Nephron progenitor cell (in vitro differentiated cells): Measurements from ENCODE around the gene COL5A1.

Experiments used
- DNase-seq: peaks from one replicate; pipeline ENCODE4 v3.0.0; 2021
- H3K27ac Mint-ChIP-seq: 2 replicates; pipeline ENCODE4 v1.8.0; 2021; ENCODE audit warnings: mild to moderate bottlenecking, moderate library complexity, mixed read lengths
- H3K27me3 Mint-ChIP-seq: 2 replicates; pipeline ENCODE4 v1.8.0; 2021; ENCODE audit warnings: mild to moderate bottlenecking, low read depth, mixed read lengths; ENCODE audit not compliant: poor library complexity
- H3K36me3 Mint-ChIP-seq: 2 replicates; pipeline ENCODE4 v1.8.0; 2021; ENCODE audit warnings: low read depth, mixed read lengths
- H3K4me1 Mint-ChIP-seq: 2 replicates; pipeline ENCODE4 v1.8.0; 2021; ENCODE audit warnings: mixed read lengths
- H3K4me3 Mint-ChIP-seq: 2 replicates; pipeline ENCODE4 v1.8.0; 2021; ENCODE audit warnings: mild to moderate bottlenecking, moderate library complexity, mixed read lengths
- H3K9me3 Mint-ChIP-seq: 2 replicates; pipeline ENCODE4 v1.8.0; 2021; ENCODE audit warnings: mild to moderate bottlenecking, moderate library complexity, mixed read lengths
- CTCF ChIP-seq: fragments of 200-600 bp; sonication (generic); IDR thresholded peaks from 2 replicates; pipeline ENCODE4 v1.5.0; 2021; ENCODE audit warnings: antibody characterized with exemption

The COL5A1 gene

GRCh38 chr9:134623258-134624066, 18.1 kb upstream of the COL5A1 start:
- peaks cover 61% of the 10 kb centered on the region for H3K4me1 Mint-ChIP-seq
- no peak for TF ChIP-seq CTCF
- H3K36me3 Mint-ChIP-seq, result no peaks in the 10 kb centered on the region
- H3K4me3 Mint-ChIP-seq, result no peak overlapping the region
- no peak overlapping the region for H3K27ac Mint-ChIP-seq
- no peaks in the 10 kb centered on the region for H3K9me3 Mint-ChIP-seq
- peaks cover 9% of the 10 kb centered on the region for H3K27me3 Mint-ChIP-seq
- no peak for DNase-seq

- no peaks in the 10 kb centered on the region for H3K36me3 Mint-ChIP-seq
- no peak overlapping the region for H3K27ac Mint-ChIP-seq
- DNase-seq, result no peak
- peaks cover 67% of the 10 kb centered on the region for H3K4me1 Mint-ChIP-seq
- H3K27me3 Mint-ChIP-seq, result peaks cover 7% of the 10 kb centered on the region
- no peak overlapping the region for H3K4me3 Mint-ChIP-seq
- H3K9me3 Mint-ChIP-seq, result no peaks in the 10 kb centered on the region
- TF ChIP-seq CTCF, result no peak
Observed at GRCh38 chr9:134624137-134624591, 17.4 kb upstream of the COL5A1 start.

- Mint-ChIP-seq H3K27ac (no peak overlapping the region), H3K9me3 (no peaks in the 10 kb centered on the region), H3K36me3 (no peaks in the 10 kb centered on the region), H3K27me3 (peaks cover 7% of the 10 kb centered on the region), H3K4me3 (no peak overlapping the region), H3K4me1 (peaks cover 69% of the 10 kb centered on the region)
- DNase-seq, result no peak
- TF ChIP-seq CTCF, result no peak
Observed at GRCh38 chr9:134624621-134625181, 16.9 kb upstream of the COL5A1 start.

- TF ChIP-seq CTCF, result no peak
- Mint-ChIP-seq H3K9me3 (no peaks in the 10 kb centered on the region), H3K4me1 (peaks cover 71% of the 10 kb centered on the region), H3K27ac (peak overlapping the region; percentile 60), H3K4me3 (no peak overlapping the region), H3K27me3 (peaks cover 7% of the 10 kb centered on the region), H3K36me3 (no peaks in the 10 kb centered on the region)
- no peak for DNase-seq
Observed at GRCh38 chr9:134625361-134626068, 16.1 kb upstream of the COL5A1 start.

GRCh38 chr9:134626069-134626423, 15.6 kb upstream of the COL5A1 start:
- Mint-ChIP-seq H3K9me3 (no peaks in the 10 kb centered on the region), H3K4me1 (peaks cover 68% of the 10 kb centered on the region), H3K36me3 (no peaks in the 10 kb centered on the region), H3K27me3 (peaks cover 10% of the 10 kb centered on the region), H3K27ac (peak overlapping the region; percentile 80), H3K4me3 (peak overlapping the region; percentile 16)
- no peak for TF ChIP-seq CTCF
- no peak for DNase-seq
